ENCODE data around the gene CD101. TPM values are rescaled to one million over a fixed set of nuclear protein-coding genes. Genes with fewer than 3 reads are reported as not detected.

CD101 gene
- total RNA-seq, 1 experiment from 2014 or later = 0.86 TPM

DNA sequence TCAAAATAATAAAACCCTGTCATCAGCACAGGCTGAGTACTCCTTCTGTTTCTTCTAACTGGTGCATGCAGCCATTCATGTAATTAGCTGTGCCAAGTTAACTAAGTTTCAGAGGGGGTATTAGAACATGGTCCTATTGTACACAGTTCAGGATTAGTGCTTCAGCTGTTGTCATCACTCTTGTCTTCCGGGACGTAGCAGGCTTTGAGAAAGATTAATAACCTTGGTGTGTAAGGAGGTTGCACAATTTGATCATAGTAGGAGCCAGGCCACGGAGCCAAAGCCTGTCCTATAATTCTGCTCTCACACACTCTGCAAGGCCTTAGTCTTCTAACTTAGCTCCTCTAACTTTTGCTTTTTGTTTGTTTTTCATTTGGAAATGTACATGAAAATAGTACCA is 47.1 kb upstream of the CD101 start:
- Mint-ChIP-seq H3K36me3 (ENCODE audit: insufficient read depth, unreplicated experiment) (no peaks in the 10 kb centered on the region), H3K4me1 (ENCODE audit: low read depth, unreplicated experiment) (peaks cover 7% of the 10 kb centered on the region), H3K27me3 (ENCODE audit: insufficient read depth, unreplicated experiment) (no peaks in the 10 kb centered on the region), H3K27ac (ENCODE audit: unreplicated experiment) (no peak overlapping the region), H3K9me3 (ENCODE audit: unreplicated experiment) (no peaks in the 10 kb centered on the region), H3K4me3 (ENCODE audit: unreplicated experiment) (no peak overlapping the region)
- Histone ChIP-seq H3K36me3 (ENCODE audit: control insufficient read depth, insufficient read depth, low read length) (no peaks in the 10 kb centered on the region), H3K4me1 (no peaks in the 10 kb centered on the region), H3K9me3 (no peaks in the 10 kb centered on the region), H3K27me3 (replicated peaks; ENCODE audit: control insufficient read depth, insufficient read depth, low read length) (no peaks in the 10 kb centered on the region), H3K4me3 (ENCODE audit: low read depth, low read length) (no peak overlapping the region)
- no peak for DNase-seq
- POLR2A ChIA-PET = no interaction called here
- intact Hi-C loops (cut with micrococcal nuclease; ENCODE audit: unreplicated experiment) = no loop called here
- CTCF ChIA-PET = interaction anchor here (0.6 kb wide), 1 partner anchor 103 kb away, joined by 5 read pairs; no protein-coding TSS in a partner anchor
- TF ChIP-seq, protein P1, sequence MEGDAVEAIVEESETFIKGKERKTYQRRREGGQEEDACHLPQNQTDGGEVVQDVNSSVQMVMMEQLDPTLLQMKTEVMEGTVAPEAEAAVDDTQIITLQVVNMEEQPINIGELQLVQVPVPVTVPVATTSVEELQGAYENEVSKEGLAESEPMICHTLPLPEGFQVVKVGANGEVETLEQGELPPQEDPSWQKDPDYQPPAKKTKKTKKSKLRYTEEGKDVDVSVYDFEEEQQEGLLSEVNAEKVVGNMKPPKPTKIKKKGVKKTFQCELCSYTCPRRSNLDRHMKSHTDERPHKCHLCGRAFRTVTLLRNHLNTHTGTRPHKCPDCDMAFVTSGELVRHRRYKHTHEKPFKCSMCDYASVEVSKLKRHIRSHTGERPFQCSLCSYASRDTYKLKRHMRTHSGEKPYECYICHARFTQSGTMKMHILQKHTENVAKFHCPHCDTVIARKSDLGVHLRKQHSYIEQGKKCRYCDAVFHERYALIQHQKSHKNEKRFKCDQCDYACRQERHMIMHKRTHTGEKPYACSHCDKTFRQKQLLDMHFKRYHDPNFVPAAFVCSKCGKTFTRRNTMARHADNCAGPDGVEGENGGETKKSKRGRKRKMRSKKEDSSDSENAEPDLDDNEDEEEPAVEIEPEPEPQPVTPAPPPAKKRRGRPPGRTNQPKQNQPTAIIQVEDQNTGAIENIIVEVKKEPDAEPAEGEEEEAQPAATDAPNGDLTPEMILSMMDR (IDR thresholded peaks at IDR 0.05; ENCODE audit: insufficient read depth in 1 of 2, low read depth in 1 of 2, low read length in 1 of 2, severe bottlenecking in 1 of 2, unreplicated experiment in 1 of 2) = no peak
- BruUV-seq (replicated peaks) = no TSS peak

DNA sequence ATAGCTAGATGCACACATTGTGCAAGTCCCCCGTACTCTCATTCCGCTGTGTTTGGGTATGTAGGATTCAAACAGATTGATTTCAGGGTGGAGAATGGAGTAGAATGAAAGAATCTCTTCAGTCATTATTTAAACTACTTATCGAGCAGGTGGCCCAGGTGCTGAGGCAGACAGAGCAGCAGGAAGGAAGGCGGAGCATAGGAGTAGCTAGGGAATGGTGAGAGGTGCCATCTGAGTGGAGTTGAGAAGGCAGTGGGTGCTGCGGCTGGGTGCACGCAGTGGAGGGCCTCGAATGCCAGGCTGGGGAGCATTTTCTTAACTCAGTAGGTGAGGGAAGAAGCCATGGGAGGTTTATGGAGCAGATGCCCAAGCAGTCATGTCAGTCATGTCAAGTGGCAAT is 45.2 kb upstream of the CD101 start:
- Mint-ChIP-seq H3K4me1 (ENCODE audit: low read depth, unreplicated experiment) (no peaks in the 10 kb centered on the region), H3K27ac (ENCODE audit: unreplicated experiment) (no peak overlapping the region), H3K4me3 (ENCODE audit: unreplicated experiment) (no peak overlapping the region), H3K27me3 (ENCODE audit: insufficient read depth, unreplicated experiment) (no peaks in the 10 kb centered on the region), H3K9me3 (ENCODE audit: unreplicated experiment) (no peaks in the 10 kb centered on the region), H3K36me3 (ENCODE audit: insufficient read depth, unreplicated experiment) (no peaks in the 10 kb centered on the region)
- no peaks in the 10 kb centered on the region for H3K4me1 ChIP-seq
- 0 out of 2 replicates have a peak, but pooled peaks cover 1% of the 10 kb centered on the region for H3K36me3 ChIP-seq (ENCODE audit: control insufficient read depth, insufficient read depth, low read length)
- POLR2A ChIA-PET = no interaction called here
- TF ChIP-seq, protein P1 (IDR thresholded peaks at IDR 0.05; ENCODE audit: insufficient read depth in 1 of 2, low read depth in 1 of 2, low read length in 1 of 2, severe bottlenecking in 1 of 2, unreplicated experiment in 1 of 2) = no peak
- BruUV-seq (replicated peaks) = no TSS peak
- H3K9me3 ChIP-seq = no peaks in the 10 kb centered on the region
- H3K27me3 ChIP-seq (replicated peaks; ENCODE audit: control insufficient read depth, insufficient read depth, low read length) = no peaks in the 10 kb centered on the region
- no peak for DNase-seq
- CTCF ChIA-PET = no interaction called here
- H3K4me3 ChIP-seq (ENCODE audit: low read depth, low read length) = no peak overlapping the region
- intact Hi-C loops (cut with micrococcal nuclease; ENCODE audit: unreplicated experiment) = no loop called here

DNA sequence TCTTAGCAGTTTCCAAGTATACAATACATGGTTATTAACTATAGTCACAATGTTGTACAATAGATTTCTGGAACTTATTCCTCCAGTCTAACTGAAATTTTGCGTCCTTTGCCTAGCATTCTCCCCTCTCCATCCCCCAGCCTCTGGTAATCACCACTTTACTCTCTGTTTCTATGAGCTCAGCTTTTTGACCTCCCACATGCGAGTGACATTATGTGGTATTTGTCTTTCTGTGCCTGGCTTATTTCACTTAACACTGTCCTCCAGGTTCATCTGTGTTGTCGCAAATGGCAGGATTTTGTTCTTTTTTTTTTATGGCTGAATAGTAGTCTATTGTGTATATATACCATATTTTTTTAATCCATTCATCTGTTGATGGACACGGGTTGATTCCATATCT is 43.9 kb upstream of the CD101 start:
- Mint-ChIP-seq H3K9me3 (ENCODE audit: unreplicated experiment) (no peaks in the 10 kb centered on the region), H3K36me3 (ENCODE audit: insufficient read depth, unreplicated experiment) (no peaks in the 10 kb centered on the region), H3K4me1 (ENCODE audit: low read depth, unreplicated experiment) (no peaks in the 10 kb centered on the region), H3K27me3 (ENCODE audit: insufficient read depth, unreplicated experiment) (no peaks in the 10 kb centered on the region), H3K27ac (ENCODE audit: unreplicated experiment) (no peak overlapping the region), H3K4me3 (ENCODE audit: unreplicated experiment) (no peak overlapping the region)
- ChIA-PET CTCF (no interaction called here), POLR2A (no interaction called here)
- Histone ChIP-seq H3K4me3 (ENCODE audit: low read depth, low read length) (no peak overlapping the region), H3K4me1 (no peaks in the 10 kb centered on the region), H3K9me3 (no peaks in the 10 kb centered on the region), H3K36me3 (ENCODE audit: control insufficient read depth, insufficient read depth, low read length) (0 out of 2 replicates have a peak, but pooled peaks cover 1% of the 10 kb centered on the region), H3K27me3 (replicated peaks; ENCODE audit: control insufficient read depth, insufficient read depth, low read length) (no peaks in the 10 kb centered on the region)
- TF ChIP-seq, protein P1 (IDR thresholded peaks at IDR 0.05; ENCODE audit: insufficient read depth in 1 of 2, low read depth in 1 of 2, low read length in 1 of 2, severe bottlenecking in 1 of 2, unreplicated experiment in 1 of 2) = no peak
- intact Hi-C loops (cut with micrococcal nuclease; ENCODE audit: unreplicated experiment) = no loop called here
- no TSS peak for BruUV-seq (replicated peaks)
- DNase-seq = no peak
